ENCODE measurements around the gene GTF3C5. TPM values are rescaled to one million over a fixed set of nuclear protein-coding genes. Genes with fewer than 3 reads are reported as not detected.

Gene GTF3C5
- total RNA-seq, 2 donors from 2014 or later, result 89.7 to 94.6 TPM

DNA sequence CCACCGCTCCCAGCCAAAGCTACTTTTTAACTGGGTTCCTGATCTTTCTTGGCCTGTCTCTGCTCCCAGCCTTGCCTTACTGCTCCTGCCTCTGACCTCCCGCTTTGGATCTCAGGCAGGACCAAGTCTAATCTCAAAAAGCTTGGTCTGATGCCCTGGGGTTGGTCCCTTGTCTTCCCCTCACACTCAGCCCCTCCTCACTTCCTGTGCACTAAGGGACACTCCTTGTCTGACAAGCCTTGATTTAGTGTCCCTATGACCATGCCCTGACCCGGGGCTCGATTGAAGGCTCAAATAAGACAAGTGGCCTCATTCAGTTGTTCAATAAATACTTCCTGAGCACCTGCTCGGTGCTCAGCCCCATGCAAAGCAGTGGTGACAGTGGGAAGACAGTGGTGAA lies 3.7 kb upstream of the GTF3C5 start:
- no peaks in the 10 kb centered on the region for H3K4me1 ChIP-seq (ENCODE audit: control insufficient read depth, insufficient read depth, low read length)
- DNase-seq, result no peak
- Mint-ChIP-seq H3K36me3 (ENCODE audit: low read depth) (peaks cover 4% of the 10 kb centered on the region), H3K4me3 (no peak overlapping the region), H3K4me1 (peaks cover 9% of the 10 kb centered on the region), H3K27ac (no peak overlapping the region), H3K27me3 (ENCODE audit: insufficient read depth) (peaks cover 12% of the 10 kb centered on the region), H3K9me3 (peaks cover 7% of the 10 kb centered on the region)
- H3K9ac ChIP-seq (ENCODE audit: extremely low read depth, low read length, poor library complexity, severe bottlenecking), result no peak overlapping the region
- peaks cover under 1% of the 10 kb centered on the region for H3K36me3 ChIP-seq (ENCODE audit: control insufficient read depth, insufficient read depth, low read length)
- peaks cover 9% of the 10 kb centered on the region for H3K9me3 ChIP-seq (ENCODE audit: control insufficient read depth, low read length)
- WGBS, 2 experiments (ENCODE audit: insufficient coverage in 1 of 2, insufficient read length in 1 of 2), result 62 to 73% methylated on average over 4 to 5 of the region's 5 CpGs
- no peaks in the 10 kb centered on the region for H3K27me3 ChIP-seq (ENCODE audit: control insufficient read depth, insufficient read depth, low read length, poor library complexity, severe bottlenecking)
- no peak overlapping the region for H3K4me3 ChIP-seq (ENCODE audit: low read length)
- H3K27ac ChIP-seq (ENCODE audit: low read depth, low read length), result no peak overlapping the region
- TF ChIP-seq, protein P1, sequence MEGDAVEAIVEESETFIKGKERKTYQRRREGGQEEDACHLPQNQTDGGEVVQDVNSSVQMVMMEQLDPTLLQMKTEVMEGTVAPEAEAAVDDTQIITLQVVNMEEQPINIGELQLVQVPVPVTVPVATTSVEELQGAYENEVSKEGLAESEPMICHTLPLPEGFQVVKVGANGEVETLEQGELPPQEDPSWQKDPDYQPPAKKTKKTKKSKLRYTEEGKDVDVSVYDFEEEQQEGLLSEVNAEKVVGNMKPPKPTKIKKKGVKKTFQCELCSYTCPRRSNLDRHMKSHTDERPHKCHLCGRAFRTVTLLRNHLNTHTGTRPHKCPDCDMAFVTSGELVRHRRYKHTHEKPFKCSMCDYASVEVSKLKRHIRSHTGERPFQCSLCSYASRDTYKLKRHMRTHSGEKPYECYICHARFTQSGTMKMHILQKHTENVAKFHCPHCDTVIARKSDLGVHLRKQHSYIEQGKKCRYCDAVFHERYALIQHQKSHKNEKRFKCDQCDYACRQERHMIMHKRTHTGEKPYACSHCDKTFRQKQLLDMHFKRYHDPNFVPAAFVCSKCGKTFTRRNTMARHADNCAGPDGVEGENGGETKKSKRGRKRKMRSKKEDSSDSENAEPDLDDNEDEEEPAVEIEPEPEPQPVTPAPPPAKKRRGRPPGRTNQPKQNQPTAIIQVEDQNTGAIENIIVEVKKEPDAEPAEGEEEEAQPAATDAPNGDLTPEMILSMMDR (conservative IDR thresholded peaks at IDR 0.05), result no peak

DNA sequence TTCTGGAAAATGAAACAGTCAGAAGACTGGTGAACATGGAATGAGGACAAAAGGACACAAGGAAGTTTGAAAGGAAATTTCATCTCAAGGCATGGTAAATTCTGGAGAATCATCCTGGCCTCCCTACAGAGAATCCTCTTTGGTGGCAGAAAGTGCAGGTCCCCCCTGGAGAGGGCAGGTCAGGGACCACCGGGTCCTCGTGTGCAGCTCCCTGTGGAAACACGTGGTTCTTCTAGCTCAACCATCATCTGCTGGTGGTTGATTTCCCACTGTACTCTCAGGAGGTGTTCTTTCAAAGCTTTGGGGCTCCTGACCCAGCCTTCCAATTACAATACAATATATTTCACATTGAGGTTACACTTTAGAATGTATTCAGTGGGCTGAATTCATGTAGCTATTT lies 2.6 kb upstream of the GTF3C5 start:
- Histone ChIP-seq H3K27ac (ENCODE audit: low read depth, low read length) (no peak overlapping the region), H3K4me3 (ENCODE audit: low read length) (no peak overlapping the region), H3K36me3 (ENCODE audit: control insufficient read depth, insufficient read depth, low read length) (peaks cover 11% of the 10 kb centered on the region), H3K9me3 (ENCODE audit: control insufficient read depth, low read length) (peaks cover 12% of the 10 kb centered on the region), H3K4me1 (ENCODE audit: control insufficient read depth, insufficient read depth, low read length) (no peaks in the 10 kb centered on the region), H3K27me3 (ENCODE audit: control insufficient read depth, insufficient read depth, low read length, poor library complexity, severe bottlenecking) (no peaks in the 10 kb centered on the region), H3K9ac (ENCODE audit: extremely low read depth, low read length, poor library complexity, severe bottlenecking) (no peak overlapping the region)
- H3K4me1 Mint-ChIP-seq, result peaks cover 17% of the 10 kb centered on the region
- 87 to 89% methylated on average over 3 of the region's 3 CpGs for WGBS, 2 experiments (ENCODE audit: insufficient coverage in 1 of 2, insufficient read length in 1 of 2)
- peaks cover 7% of the 10 kb centered on the region for H3K9me3 Mint-ChIP-seq
- H3K27me3 Mint-ChIP-seq (ENCODE audit: insufficient read depth), result peaks cover 12% of the 10 kb centered on the region
- no peak for DNase-seq
- H3K27ac Mint-ChIP-seq, result no peak overlapping the region
- peaks cover 5% of the 10 kb centered on the region for H3K36me3 Mint-ChIP-seq (ENCODE audit: low read depth)
- TF ChIP-seq, protein P1 (conservative IDR thresholded peaks at IDR 0.05), result no peak
- H3K4me3 Mint-ChIP-seq, result peak overlapping the region; percentile 97

DNA sequence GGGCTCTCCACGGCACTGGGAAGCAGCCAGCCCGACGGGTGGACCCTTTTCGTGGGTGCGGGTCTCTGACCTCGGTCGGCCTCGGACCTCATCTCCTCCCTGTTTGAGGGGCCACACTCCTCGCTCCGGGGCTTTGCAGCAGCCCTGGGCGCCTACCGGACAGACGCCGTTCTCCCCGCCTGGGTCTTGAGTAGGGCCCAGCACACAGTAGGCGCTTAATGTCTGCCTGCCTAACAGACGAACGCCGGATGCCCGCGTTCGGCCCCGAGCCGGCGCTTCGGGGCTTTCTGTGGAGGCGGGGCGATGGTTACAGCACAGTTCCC lies 842 bp upstream of the GTF3C5 start:
- Histone ChIP-seq H3K4me1 (ENCODE audit: control insufficient read depth, insufficient read depth, low read length) (no peaks in the 10 kb centered on the region), H3K9ac (ENCODE audit: extremely low read depth, low read length, poor library complexity, severe bottlenecking) (peak overlapping the region; percentile 84), H3K27me3 (ENCODE audit: control insufficient read depth, insufficient read depth, low read length, poor library complexity, severe bottlenecking) (no peaks in the 10 kb centered on the region), H3K27ac (ENCODE audit: low read depth, low read length) (peak overlapping the region; percentile 16), H3K36me3 (ENCODE audit: control insufficient read depth, insufficient read depth, low read length) (peaks cover 25% of the 10 kb centered on the region), H3K4me3 (ENCODE audit: low read length) (peak overlapping the region; percentile 95), H3K9me3 (ENCODE audit: control insufficient read depth, low read length) (peaks cover 12% of the 10 kb centered on the region)
- WGBS, 2 experiments (ENCODE audit: insufficient coverage in 1 of 2, insufficient read length in 1 of 2), result 0 to 1% methylated on average over 5 to 28 of the region's 28 CpGs
- Mint-ChIP-seq H3K27ac (peak overlapping the region; percentile 94), H3K4me1 (peaks cover 17% of the 10 kb centered on the region), H3K36me3 (ENCODE audit: low read depth) (peaks cover 5% of the 10 kb centered on the region), H3K4me3 (peak overlapping the region; percentile 97), H3K9me3 (peaks cover 7% of the 10 kb centered on the region), H3K27me3 (ENCODE audit: insufficient read depth) (peaks cover 12% of the 10 kb centered on the region)
- no peak for DNase-seq
- TF ChIP-seq, protein P1 (conservative IDR thresholded peaks at IDR 0.05), result no peak

All from endodermal cell (in vitro differentiated cells).